WERI-Rb-1 (cell line): ENCODE measurements around the gene MEAF6.
"Not testable (repeated sequence)": the region's sequence is repeated elsewhere in the genome, so short reads cannot be mapped to it uniquely, and the experiment has no call there.

Experiments used
- DNase-seq: peaks from one replicate; pipeline ENCODE4 v3.0.0-alpha.2; 2020
- H3K27ac ChIP-seq: fragments of 250-450 bp; sonication (Bioruptor Pico); 2 replicates; pipeline ENCODE4 v1.5.1; 2020; ENCODE audit warnings: mild to moderate bottlenecking, moderate library complexity
- H3K27me3 ChIP-seq: fragments of 250-450 bp; sonication (Bioruptor Pico); 2 replicates; pipeline ENCODE4 v1.5.1; 2021; ENCODE audit warnings: mild to moderate bottlenecking, low read depth, moderate library complexity; ENCODE audit not compliant: insufficient read depth, severe bottlenecking
- H3K36me3 ChIP-seq: fragments of 250-450 bp; sonication (Bioruptor Pico); 2 replicates; pipeline ENCODE4 v1.5.1; 2020; ENCODE audit warnings: mild to moderate bottlenecking, moderate library complexity
- H3K4me3 ChIP-seq: 2 replicates; pipeline ENCODE4 v1.5.1; 2011; ENCODE audit warnings: low read depth, mild to moderate bottlenecking, control low read depth, low read length
- H3K9me3 ChIP-seq: fragments of 250-450 bp; sonication (Bioruptor Pico); 2 replicates; pipeline ENCODE4 v1.5.1; 2021; ENCODE audit warnings: mild to moderate bottlenecking, moderate library complexity; ENCODE audit not compliant: severe bottlenecking
- CTCF ChIP-seq: IDR thresholded peaks from 2 replicates; pipeline ENCODE4 v1.5.1; 2011; ENCODE audit warnings: low read depth, mild to moderate bottlenecking, control low read depth, inconsistent platforms, low read length

Gene MEAF6

GRCh38 chr1:37553598-37553926 lies 39.0 kb upstream of the MEAF6 start:
- TF ChIP-seq CTCF, result no peak
- H3K27ac ChIP-seq, result peak overlapping the region; percentile 81
- H3K36me3 ChIP-seq, result peaks cover 39% of the 10 kb centered on the region
- peaks cover 7% of the 10 kb centered on the region for H3K9me3 ChIP-seq
- peak overlapping the region; percentile 55 for H3K4me3 ChIP-seq
- no peaks in the 10 kb centered on the region for H3K27me3 ChIP-seq
- DNase-seq, result no peak

- peaks cover 64% of the 10 kb centered on the region for H3K36me3 ChIP-seq
- TF ChIP-seq CTCF, result no peak
- no peak for DNase-seq
These were observed 34.8 kb upstream of the MEAF6 start for GRCh38 chr1:37549341-37549740.

GRCh38 chr1:37545019-37545418 lies 30.5 kb upstream of the MEAF6 start:
- Histone ChIP-seq H3K36me3 (peaks cover 59% of the 10 kb centered on the region), H3K27ac (no peak overlapping the region), H3K9me3 (no peaks in the 10 kb centered on the region), H3K4me3 (no peak overlapping the region), H3K27me3 (no peaks in the 10 kb centered on the region)
- DNase-seq, result no peak
- TF ChIP-seq CTCF, result no peak

More at GRCh38 chr1:37549341-37549740, 34.8 kb upstream of the MEAF6 start:
- no peak overlapping the region for H3K4me3 ChIP-seq
- no peak overlapping the region for H3K27ac ChIP-seq
- H3K27me3 ChIP-seq, result no peaks in the 10 kb centered on the region
- peaks cover under 1% of the 10 kb centered on the region for H3K9me3 ChIP-seq

DNA sequence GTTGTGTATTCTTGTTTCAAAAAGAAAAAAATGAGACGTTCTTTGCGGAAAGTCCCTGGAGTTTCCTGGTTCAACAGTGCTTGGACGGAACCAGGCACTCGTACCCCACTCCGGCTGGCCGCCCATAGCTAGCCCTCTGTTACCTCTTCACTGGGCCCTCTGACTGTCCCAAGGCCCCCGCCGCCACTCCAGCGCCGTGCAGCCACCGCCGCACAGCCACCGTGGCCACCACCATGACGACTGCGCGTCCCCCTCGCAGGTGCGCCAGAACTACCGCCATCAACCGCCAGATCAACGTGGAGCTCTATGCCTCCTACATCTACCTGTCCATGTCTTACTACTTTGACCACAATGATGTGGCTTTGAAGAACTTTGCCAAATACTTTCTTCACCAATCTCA lies 30.0 kb upstream of the MEAF6 start:
- H3K36me3 ChIP-seq, result peaks cover 59% of the 10 kb centered on the region
- no peak for DNase-seq

GRCh38 chr1:37540036-37540785 lies 25.6 kb upstream of the MEAF6 start:
- no peaks in the 10 kb centered on the region for H3K27me3 ChIP-seq
- no peak for DNase-seq
- H3K36me3 ChIP-seq, result peaks cover 73% of the 10 kb centered on the region
- H3K27ac ChIP-seq, result no peak overlapping the region
- H3K9me3 ChIP-seq, result no peaks in the 10 kb centered on the region
- no peak overlapping the region for H3K4me3 ChIP-seq
- no peak for TF ChIP-seq CTCF

More for the DNA sequence above, 30.0 kb upstream of the MEAF6 start:
- H3K27ac ChIP-seq, result no peak overlapping the region
- no peaks in the 10 kb centered on the region for H3K9me3 ChIP-seq
- no peak for TF ChIP-seq CTCF
- H3K4me3 ChIP-seq, result no peak overlapping the region
- H3K27me3 ChIP-seq, result no peaks in the 10 kb centered on the region

DNA sequence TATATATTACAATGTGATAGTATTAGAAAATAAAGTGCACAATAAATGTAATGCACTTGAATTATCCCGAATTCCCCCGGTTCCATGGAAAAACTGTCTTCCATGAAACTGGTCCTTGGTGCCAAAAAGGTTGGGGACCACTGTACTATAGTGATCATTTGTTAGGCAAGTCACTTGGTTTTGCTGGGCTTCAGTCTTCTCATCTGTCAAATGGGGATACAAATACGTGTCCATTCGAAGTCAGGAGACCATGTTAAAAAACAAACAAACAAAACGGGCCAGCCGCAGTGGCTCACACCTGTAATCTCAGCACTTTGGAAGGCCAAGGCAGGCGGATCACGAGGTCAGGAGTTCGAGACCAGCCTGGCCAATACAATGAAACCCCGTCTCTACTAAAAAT lies 24.6 kb upstream of the MEAF6 start:
- DNase-seq, result not testable (repeated sequence)

More for the DNA sequence above, 24.6 kb upstream of the MEAF6 start:
- not testable (repeated sequence) for H3K27me3 ChIP-seq, H3K27ac ChIP-seq, H3K9me3 ChIP-seq, H3K4me3 ChIP-seq
- H3K36me3 ChIP-seq, result peaks cover 64% of the 10 kb centered on the region
